A549 (cell line): ENCODE measurements around the gene SERPINE2. TPM values are rescaled to one million over a fixed set of nuclear protein-coding genes. Genes with fewer than 3 reads are reported as not detected.

Source experiments
- ATAC-seq, 2 experiments: fragments of 200-7000 bp in 1 of 2; fragments of >200 bp in 1 of 2; cut with Nextera tagmentation in 1 of 2; cut with Tn5 transposase in 1 of 2; 3 replicates each; pipeline versions ENCODE4 v1.8.0 to v1.9.1; 2018 to 2020; ENCODE audit warnings: mild to moderate bottlenecking in 1 of 2, moderate library complexity in 1 of 2
- CTCF ChIA-PET: fragments of 300-600 bp; sonication (Branson Sonifier 250); formaldehyde crosslinking; extraction: SDS; loops from one replicate; lab custom pipeline; 2021; ENCODE audit warnings: antibody characterized with exemption, inconsistent platforms; lab: Yijun Ruan, JAX
- POLR2A ChIA-PET: fragments of 350-600 bp; formaldehyde crosslinking; extraction: SDS; loops from one replicate; lab custom pipeline; 2021; ENCODE audit warnings: antibody characterized with exemption, inconsistent platforms; lab: Yijun Ruan, JAX
- DNase-seq, 2 experiments: peaks; one replicate each; pipeline versions ENCODE4 v3.0.0 to v3.0.0-alpha.2; 2011 to 2016; ENCODE audit warnings: low read depth in 1 of 2, low spot score in 1 of 2
- FAIRE-seq: peaks from 2 replicates; lab custom pipeline; 2011; peaks lifted over from hg19 to GRCh38; lab: Jason Lieb, UNC
- H3K27ac ChIP-seq, 2 experiments: fragments of >200 bp; sonication (Bioruptor Twin); formaldehyde crosslinking; 3 replicates each; pipeline ENCODE4 v1.5.1; 2016 to 2017
- H3K4me1 ChIP-seq: fragments of >200 bp; sonication (Bioruptor Twin); formaldehyde crosslinking; 3 replicates; pipeline ENCODE4 v1.6.1; 2016
- H3K4me2 ChIP-seq: fragments of >200 bp; sonication (Bioruptor Twin); formaldehyde crosslinking; 3 replicates; pipeline ENCODE4 v1.6.1; 2016
- H3K4me3 ChIP-seq: fragments of >200 bp; sonication (Bioruptor Twin); formaldehyde crosslinking; 3 replicates; pipeline ENCODE4 v1.5.1; 2016
- H3K9me3 ChIP-seq: fragments of >200 bp; sonication (Bioruptor Twin); formaldehyde crosslinking; 3 replicates; pipeline ENCODE4 v1.6.1; 2016
- CBX2 ChIP-seq: fragments of 200-600 bp; sonication (generic); IDR thresholded peaks from 2 replicates; pipeline ENCODE4 v1.6.1; 2016; ENCODE audit warnings: low read depth, mild to moderate bottlenecking, borderline replicate concordance
- CBX8 ChIP-seq: fragments of 200-600 bp; sonication (generic); IDR thresholded peaks from 2 replicates; pipeline ENCODE4 v1.6.1; 2016
- EHMT2 ChIP-seq: fragments of 200-600 bp; sonication (generic); IDR thresholded peaks from 2 replicates; pipeline ENCODE4 v1.6.1; 2016; ENCODE audit warnings: antibody characterized with exemption, low read depth, mild to moderate bottlenecking, moderate library complexity
- ESRRA ChIP-seq: fragments of 150-350 bp; IDR thresholded peaks from 2 replicates; pipeline ENCODE4 v1.6.1; 2014; ENCODE audit warnings: mild to moderate bottlenecking, low read length, borderline replicate concordance
- FOSB ChIP-seq: fragments of 250-450 bp; sonication (Bioruptor Pico); IDR thresholded peaks from 2 replicates; pipeline ENCODE4 v1.5.0; 2020; ENCODE audit warnings: mild to moderate bottlenecking, moderate library complexity
- FOXS1 ChIP-seq: fragments of 250-450 bp; sonication (Bioruptor Pico); IDR thresholded peaks from 2 replicates; pipeline ENCODE4 v1.5.0; 2020; ENCODE audit warnings: mild to moderate bottlenecking, moderate library complexity
- HEYL ChIP-seq: fragments of 250-450 bp; sonication (Bioruptor Pico); IDR thresholded peaks from 2 replicates; pipeline ENCODE4 v1.8.0; 2021; ENCODE audit warnings: mild to moderate bottlenecking, moderate library complexity
- HOXA7 ChIP-seq: fragments of 250-450 bp; sonication (Bioruptor Pico); IDR thresholded peaks from 2 replicates; pipeline ENCODE4 v1.5.0; 2020; ENCODE audit warnings: mild to moderate bottlenecking, moderate library complexity
- HOXB5 ChIP-seq: fragments of 250-450 bp; sonication (Bioruptor Pico); IDR thresholded peaks from 2 replicates; pipeline ENCODE4 v1.5.0; 2020; ENCODE audit warnings: mild to moderate bottlenecking, moderate library complexity
- JUN ChIP-seq, 2 experiments: fragments of >200 bp; sonication (Bioruptor Twin); formaldehyde crosslinking; IDR thresholded peaks; 2 replicates in 1 of 2; 3 replicates in 1 of 2; pipeline ENCODE4 v1.6.1; 2016 to 2017
- JUNB ChIP-seq: fragments of >200 bp; sonication (Bioruptor Twin); formaldehyde crosslinking; IDR thresholded peaks from 2 replicates; pipeline ENCODE4 v1.6.1; 2016
- MAFK ChIP-seq: fragments of 450-650 bp; IDR thresholded peaks from 2 replicates; pipeline ENCODE4 v1.6.1; 2014; ENCODE audit not compliant: partially characterized antibody
- MAZ ChIP-seq: fragments of 150-350 bp; IDR thresholded peaks from 2 replicates; pipeline ENCODE4 v1.6.1; 2014; ENCODE audit warnings: antibody characterized with exemption, low read depth, low read length, borderline replicate concordance
- POLR2A ChIP-seq: IDR thresholded peaks from 2 replicates; pipeline ENCODE4 v1.6.1; 2012; ENCODE audit warnings: mild to moderate bottlenecking, low read length
- POLR2AphosphoS2 ChIP-seq: conservative IDR thresholded peaks from 2 replicates; pipeline ENCODE4 v1.6.1; 2012; ENCODE audit warnings: low read length, improper control_type of control experiment, inconsistent platforms
- RAD21 ChIP-seq, 2 experiments: fragments of >200 bp in 1 of 2; sonication (Bioruptor Twin) in 1 of 2; formaldehyde crosslinking in 1 of 2; IDR thresholded peaks in 1 of 2; conservative IDR thresholded peaks in 1 of 2; 2 replicates in 1 of 2; 3 replicates in 1 of 2; pipeline ENCODE4 v1.6.1; 2012 to 2018; ENCODE audit warnings: inconsistent platforms in 1 of 2
- RCOR1 ChIP-seq: fragments of 150-350 bp; IDR thresholded peaks from 2 replicates; pipeline ENCODE4 v1.6.1; 2014; ENCODE audit warnings: antibody characterized with exemption, low read length, low read depth
- RNF2 ChIP-seq: fragments of 200-600 bp; sonication (generic); IDR thresholded peaks from 2 replicates; pipeline ENCODE4 v1.6.1; 2016; ENCODE audit warnings: low read depth, mild to moderate bottlenecking, antibody characterized with exemption, moderate library complexity, borderline replicate concordance
- SMC3 ChIP-seq: fragments of >200 bp; sonication (Bioruptor Twin); formaldehyde crosslinking; IDR thresholded peaks from 3 replicates; pipeline ENCODE4 v1.6.1; 2018; ENCODE audit warnings: inconsistent platforms
- SREBF2 ChIP-seq: fragments of 450-650 bp; IDR thresholded peaks from 2 replicates; pipeline ENCODE4 v1.6.1; 2014; ENCODE audit warnings: mild to moderate bottlenecking, moderate library complexity
- TFCP2L1 ChIP-seq: fragments of 250-450 bp; sonication (Bioruptor Pico); IDR thresholded peaks from 2 replicates; pipeline ENCODE4 v1.5.0; 2021; ENCODE audit warnings: mild to moderate bottlenecking
- TP53 ChIP-seq: fragments of 250-450 bp; sonication (Bioruptor Pico); IDR thresholded peaks from 2 replicates; pipeline ENCODE4 v1.5.0; 2021; ENCODE audit warnings: mild to moderate bottlenecking, moderate library complexity
- ZC3H11A ChIP-seq: fragments of 450-650 bp; IDR thresholded peaks from 2 replicates; pipeline ENCODE4 v1.6.1; 2014; ENCODE audit warnings: antibody characterized with exemption, mild to moderate bottlenecking
- ZFP36 ChIP-seq: fragments of 450-650 bp; IDR thresholded peaks from 2 replicates; pipeline ENCODE4 v1.6.1; 2014; ENCODE audit warnings: borderline replicate concordance; ENCODE audit not compliant: partially characterized antibody
- ZSCAN20 ChIP-seq: fragments of 250-450 bp; sonication (Bioruptor Pico); IDR thresholded peaks from 2 replicates; pipeline ENCODE4 v1.8.0; 2022; ENCODE audit warnings: mild to moderate bottlenecking, moderate library complexity
- WGBS: methylation state at CpG from one replicate; pipeline ENCODE4 v1.1.6; 2017; ENCODE audit errors: missing lambda C conversion rate; 5-methylcytosine and 5-hydroxymethylcytosine counted together
- polyA plus RNA-seq, 4 experiments: library from polyadenylated mRNA; depleted of rRNA in 3 of 4; stranded (reverse); fragments of >200 nt; fragmentation: RNase III in 1 of 4; extraction: RNeasy Plus Mini Kit Qiagen cat#74134 plus additional on column Dnase treatment in 1 of 4; gene quantifications; 2 replicates in 3 of 4; 3 replicates in 1 of 4; pipeline ENCODE4 v1.2.3, GENCODE V29; 2011 to 2017
- TF ChIP-seq, protein P1 (sequence below): fragments of 250-450 bp; sonication (Bioruptor Pico); IDR thresholded peaks from 2 replicates; pipeline ENCODE4 v1.5.0; 2021; ENCODE audit warnings: mild to moderate bottlenecking, moderate library complexity, borderline replicate concordance
- TF ChIP-seq, protein P2 (sequence below): fragments of >200 bp; sonication (Bioruptor Twin); formaldehyde crosslinking; IDR thresholded peaks from 3 replicates; pipeline ENCODE4 v1.6.1; 2016
- TF ChIP-seq, protein P3 (sequence below): IDR thresholded peaks from 2 replicates; pipeline ENCODE4 v1.6.1; 2012
- TF ChIP-seq, protein P4 (sequence below): IDR thresholded peaks from 2 replicates; pipeline ENCODE4 v1.6.1; 2012; ENCODE audit warnings: low read depth, borderline replicate concordance
- TF ChIP-seq, protein P5 (sequence below): IDR thresholded peaks from 2 replicates; pipeline ENCODE4 v1.6.1; 2012

Gene SERPINE2
- polyA plus RNA-seq, 2 of the 4 experiments (the other 2 are of a cell fraction): 58.6 to 88.2 TPM

DNA sequence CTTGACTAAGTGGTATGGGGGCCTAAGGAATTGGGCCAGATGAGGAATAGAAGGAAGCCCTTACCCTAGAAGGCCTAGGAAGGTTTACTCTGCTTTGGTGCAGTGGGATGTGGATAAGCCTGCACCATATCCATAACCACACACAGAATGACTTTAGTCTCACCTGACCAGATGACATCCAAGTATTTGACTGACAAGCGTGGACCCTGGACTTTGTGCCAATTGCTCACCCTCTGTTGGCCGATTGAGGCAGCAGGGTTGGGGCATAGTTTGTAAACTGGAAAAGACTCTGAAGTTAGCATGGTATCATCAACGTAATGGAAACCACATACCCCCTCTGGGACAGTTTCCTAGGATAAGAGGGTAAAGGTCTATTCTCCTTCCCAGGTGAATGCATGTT lies 36.5 kb upstream of the SERPINE2 start:
- CTCF ChIA-PET: no interaction called here
- Histone ChIP-seq H3K27ac (no peak overlapping the region), H3K4me1 (no peaks in the 10 kb centered on the region), H3K4me2 (no peak overlapping the region), H3K4me3 (no peak overlapping the region), H3K9me3 (no peaks in the 10 kb centered on the region)
- 68% methylated on average over 3 of the region's 3 CpGs for WGBS
- no peak for DNase-seq
- TF ChIP-seq MAFK: no peak
- TF ChIP-seq, protein P1, sequence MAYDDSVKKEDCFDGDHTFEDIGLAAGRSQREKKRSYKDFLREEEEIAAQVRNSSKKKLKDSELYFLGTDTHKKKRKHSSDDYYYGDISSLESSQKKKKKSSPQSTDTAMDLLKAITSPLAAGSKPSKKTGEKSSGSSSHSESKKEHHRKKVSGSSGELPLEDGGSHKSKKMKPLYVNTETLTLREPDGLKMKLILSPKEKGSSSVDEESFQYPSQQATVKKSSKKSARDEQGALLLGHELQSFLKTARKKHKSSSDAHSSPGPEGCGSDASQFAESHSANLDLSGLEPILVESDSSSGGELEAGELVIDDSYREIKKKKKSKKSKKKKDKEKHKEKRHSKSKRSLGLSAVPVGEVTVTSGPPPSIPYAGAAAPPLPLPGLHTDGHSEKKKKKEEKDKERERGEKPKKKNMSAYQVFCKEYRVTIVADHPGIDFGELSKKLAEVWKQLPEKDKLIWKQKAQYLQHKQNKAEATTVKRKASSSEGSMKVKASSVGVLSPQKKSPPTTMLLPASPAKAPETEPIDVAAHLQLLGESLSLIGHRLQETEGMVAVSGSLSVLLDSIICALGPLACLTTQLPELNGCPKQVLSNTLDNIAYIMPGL (CRISPR knock-in tag): no peak
- TF ChIP-seq ZFP36: no peak
- TF ChIP-seq HEYL (CRISPR knock-in tag): no peak
- TF ChIP-seq ZC3H11A: no peak
- ATAC-seq: no peak
- POLR2A ChIA-PET: no interaction called here
- no peak for FAIRE-seq

DNA sequence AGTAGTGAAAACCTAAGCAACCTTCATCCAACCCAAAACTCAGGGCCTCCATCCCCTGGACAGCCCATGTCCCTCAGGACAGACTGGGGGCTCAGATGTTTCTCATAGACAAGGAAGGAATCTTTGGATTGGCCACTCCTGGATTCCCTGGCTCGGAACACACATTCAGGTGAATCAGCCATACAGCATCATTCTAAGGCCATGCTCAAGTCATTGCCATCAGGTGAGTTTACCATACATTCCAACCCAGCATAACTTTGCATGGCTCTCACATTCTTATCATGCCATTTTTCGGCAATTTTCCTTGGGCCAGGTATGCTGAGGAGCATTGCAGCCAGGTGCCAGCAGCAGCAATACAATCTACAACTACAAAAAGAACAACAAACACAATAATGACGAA lies 34.6 kb upstream of the SERPINE2 start:
- Histone ChIP-seq H3K9me3 (no peaks in the 10 kb centered on the region), H3K4me2 (no peak overlapping the region), H3K4me3 (no peak overlapping the region), H3K4me1 (no peaks in the 10 kb centered on the region), H3K27ac (no peak overlapping the region)
- FAIRE-seq (no peak), ATAC-seq (no peak), DNase-seq (no peak)
- WGBS: 51% methylated on average over 3 of the region's 3 CpGs
- ChIA-PET CTCF (interaction anchor here (1.3 to 2.0 kb wide), 2 partner anchors 26 to 80 kb away, joined by 4 to 7 read pairs; no protein-coding TSS in a partner anchor), POLR2A (interaction anchor here (0.6 kb wide), 1 partner anchor 21 kb away, joined by 3 read pairs; no protein-coding TSS in a partner anchor)
- TF ChIP-seq SMC3 (no peak), RAD21 (conservative IDR thresholded peaks at IDR 0.05 in 1 of 2, IDR thresholded peaks at IDR 0.05 in 1 of 2) (no peak), ZFP36 (no peak), SREBF2 (no peak), MAZ (no peak), RNF2 (no peak), HOXB5 (CRISPR knock-in tag) (no peak), HOXA7 (CRISPR knock-in tag) (no peak), TP53 (no peak), RCOR1 (no peak), FOSB (CRISPR knock-in tag) (no peak), HEYL (CRISPR knock-in tag) (no peak), JUN (IDR thresholded peaks at IDR 0.05) (no peak), POLR2A (no peak)
- TF ChIP-seq, protein P2, sequence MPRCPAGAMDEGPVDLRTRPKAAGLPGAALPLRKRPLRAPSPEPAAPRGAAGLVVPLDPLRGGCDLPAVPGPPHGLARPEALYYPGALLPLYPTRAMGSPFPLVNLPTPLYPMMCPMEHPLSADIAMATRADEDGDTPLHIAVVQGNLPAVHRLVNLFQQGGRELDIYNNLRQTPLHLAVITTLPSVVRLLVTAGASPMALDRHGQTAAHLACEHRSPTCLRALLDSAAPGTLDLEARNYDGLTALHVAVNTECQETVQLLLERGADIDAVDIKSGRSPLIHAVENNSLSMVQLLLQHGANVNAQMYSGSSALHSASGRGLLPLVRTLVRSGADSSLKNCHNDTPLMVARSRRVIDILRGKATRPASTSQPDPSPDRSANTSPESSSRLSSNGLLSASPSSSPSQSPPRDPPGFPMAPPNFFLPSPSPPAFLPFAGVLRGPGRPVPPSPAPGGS: no peak
- TF ChIP-seq, protein P3, sequence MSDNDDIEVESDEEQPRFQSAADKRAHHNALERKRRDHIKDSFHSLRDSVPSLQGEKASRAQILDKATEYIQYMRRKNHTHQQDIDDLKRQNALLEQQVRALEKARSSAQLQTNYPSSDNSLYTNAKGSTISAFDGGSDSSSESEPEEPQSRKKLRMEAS: no peak
- TF ChIP-seq, protein P4, sequence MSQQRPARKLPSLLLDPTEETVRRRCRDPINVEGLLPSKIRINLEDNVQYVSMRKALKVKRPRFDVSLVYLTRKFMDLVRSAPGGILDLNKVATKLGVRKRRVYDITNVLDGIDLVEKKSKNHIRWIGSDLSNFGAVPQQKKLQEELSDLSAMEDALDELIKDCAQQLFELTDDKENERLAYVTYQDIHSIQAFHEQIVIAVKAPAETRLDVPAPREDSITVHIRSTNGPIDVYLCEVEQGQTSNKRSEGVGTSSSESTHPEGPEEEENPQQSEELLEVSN: no peak

DNA sequence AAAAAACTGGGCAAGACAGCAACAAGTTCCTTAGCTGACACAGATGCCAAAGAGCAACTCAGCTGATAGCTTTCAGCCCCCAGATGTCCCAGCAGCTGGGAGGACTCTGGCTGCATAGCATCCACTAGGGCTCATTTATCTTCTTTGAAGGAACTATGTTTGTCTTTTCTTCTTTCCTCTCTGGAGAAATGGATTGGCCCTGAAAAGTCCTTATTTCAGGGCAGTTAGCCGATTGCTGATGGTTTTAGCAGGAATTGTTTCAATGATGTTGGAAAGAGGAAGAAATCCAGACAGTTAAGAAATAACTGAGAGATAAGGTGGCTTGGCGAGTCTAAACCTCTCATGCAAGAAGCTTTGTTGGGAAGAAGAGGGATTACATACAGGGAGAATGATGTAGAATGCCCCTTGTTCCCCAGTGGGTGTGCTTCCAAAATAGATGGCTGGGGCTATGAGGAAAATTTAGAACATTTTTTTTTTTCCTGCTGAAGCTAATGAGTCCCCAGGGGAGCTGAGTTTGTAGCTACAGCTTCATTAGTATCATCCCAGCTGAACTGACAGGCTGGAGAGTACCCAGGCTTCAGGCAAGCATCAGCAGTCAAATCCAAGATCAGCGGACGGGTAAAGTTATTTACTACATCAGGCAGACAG lies 33.6 kb upstream of the SERPINE2 start:
- 74% methylated on average over 4 of the region's 4 CpGs for WGBS
- ATAC-seq: no peak
- TF ChIP-seq ESRRA (no peak), RCOR1 (no peak), HOXA7 (CRISPR knock-in tag) (no peak), SMC3 (no peak), EHMT2 (no peak), JUNB (no peak), TFCP2L1 (CRISPR knock-in tag) (no peak), HEYL (CRISPR knock-in tag) (no peak), POLR2A (no peak), ZSCAN20 (CRISPR knock-in tag) (no peak), CBX2 (no peak), FOXS1 (CRISPR knock-in tag) (no peak), CBX8 (no peak), POLR2AphosphoS2 (no peak)
- TF ChIP-seq, protein P4: no peak
- TF ChIP-seq, protein P5, sequence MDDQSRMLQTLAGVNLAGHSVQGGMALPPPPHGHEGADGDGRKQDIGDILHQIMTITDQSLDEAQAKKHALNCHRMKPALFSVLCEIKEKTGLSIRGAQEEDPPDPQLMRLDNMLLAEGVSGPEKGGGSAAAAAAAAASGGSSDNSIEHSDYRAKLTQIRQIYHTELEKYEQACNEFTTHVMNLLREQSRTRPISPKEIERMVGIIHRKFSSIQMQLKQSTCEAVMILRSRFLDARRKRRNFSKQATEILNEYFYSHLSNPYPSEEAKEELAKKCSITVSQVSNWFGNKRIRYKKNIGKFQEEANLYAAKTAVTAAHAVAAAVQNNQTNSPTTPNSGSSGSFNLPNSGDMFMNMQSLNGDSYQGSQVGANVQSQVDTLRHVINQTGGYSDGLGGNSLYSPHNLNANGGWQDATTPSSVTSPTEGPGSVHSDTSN: no peak

More for the DNA sequence above, 33.6 kb upstream of the SERPINE2 start:
- Histone ChIP-seq H3K4me3 (no peak overlapping the region), H3K27ac (no peak overlapping the region), H3K9me3 (no peaks in the 10 kb centered on the region), H3K4me1 (no peaks in the 10 kb centered on the region), H3K4me2 (no peak overlapping the region)
- FAIRE-seq: no peak
- ChIA-PET POLR2A (no interaction called here), CTCF (interaction anchor here (1.4 to 2.0 kb wide), 2 partner anchors 19 to 79 kb away, joined by 3 to 7 read pairs; no protein-coding TSS in a partner anchor)
- no peak for DNase-seq
